Stimulated activated naive B cell treated with anti-CD40 and anti-IgM and Interleukin-4, amounts not matched to agents 10 μg/mL and 1 μg/mL and 100 μg/mL, for 72 hours (primary cell): ENCODE measurements around the gene EN2.

Source experiments
- ATAC-seq, 2 donors: fragments of 150-1000 bp; cut with Tn5 transposase; replicated peaks; 2 replicates each; pipeline ENCODE4 v1.10.0; 2021; ENCODE audit warnings: moderate library complexity in 1 of 2
- DNase-seq: peaks from one replicate; pipeline ENCODE4 v3.0.0; 2021
- H3K27ac Mint-ChIP-seq: one replicate; pipeline ENCODE4 v1.8.0; 2022; ENCODE audit warnings: mild to moderate bottlenecking, mixed read lengths
- H3K27me3 Mint-ChIP-seq, 2 donors: one replicate each; pipeline ENCODE4 v1.8.0; 2022; ENCODE audit warnings: mixed read lengths in 2 of 2
- H3K36me3 Mint-ChIP-seq, 2 donors: one replicate each; pipeline ENCODE4 v1.8.0; 2022; ENCODE audit warnings: mixed read lengths in 2 of 2, mild to moderate bottlenecking in 1 of 2
- H3K4me1 Mint-ChIP-seq, 2 donors: one replicate each; pipeline ENCODE4 v1.8.0; 2022; ENCODE audit warnings: mixed read lengths in 2 of 2, mild to moderate bottlenecking in 1 of 2
- H3K4me3 Mint-ChIP-seq, 2 donors: one replicate each; pipeline ENCODE4 v1.8.0; 2022; ENCODE audit warnings: mild to moderate bottlenecking in 2 of 2, mixed read lengths in 2 of 2, moderate library complexity in 1 of 2
- H3K9me3 Mint-ChIP-seq, 2 donors: one replicate each; pipeline ENCODE4 v1.8.0; 2022; ENCODE audit warnings: mixed read lengths in 2 of 2, mild to moderate bottlenecking in 1 of 2

The EN2 gene

GRCh38 chr7:155497149-155497901 is 39.4 kb downstream of the EN2 start:
- no peak for ATAC-seq
- H3K27me3 Mint-ChIP-seq, result peaks cover 45 to 54% of the 10 kb centered on the region in 2 donors
- no peak overlapping the region for H3K4me3 Mint-ChIP-seq
- H3K4me1 Mint-ChIP-seq, result no peaks in the 10 kb centered on the region
- H3K36me3 Mint-ChIP-seq, result no peaks in the 10 kb centered on the region
- H3K27ac Mint-ChIP-seq, result no peak overlapping the region
- no peak for DNase-seq
- H3K9me3 Mint-ChIP-seq, result no peaks in the 10 kb centered on the region

- Mint-ChIP-seq H3K4me1 (peaks cover 16 to 26% of the 10 kb centered on the region in 2 donors), H3K27me3 (peaks cover 70 to 79% of the 10 kb centered on the region in 2 donors), H3K9me3 (peaks cover 0 to 3% of the 10 kb centered on the region in 2 donors), H3K36me3 (peaks cover 4 to 5% of the 10 kb centered on the region in 2 donors), H3K27ac (no peak overlapping the region), H3K4me3 (no peak overlapping the region)
- ATAC-seq (no peak), DNase-seq (no peak)
These were observed 47.5 kb downstream of the EN2 start for GRCh38 chr7:155505422-155505793.

GRCh38 chr7:155506854-155507337 is 49.0 kb downstream of the EN2 start:
- H3K36me3 Mint-ChIP-seq, result peaks cover 4 to 5% of the 10 kb centered on the region in 2 donors
- peaks cover 0 to 3% of the 10 kb centered on the region in 2 donors for H3K9me3 Mint-ChIP-seq
- H3K27me3 Mint-ChIP-seq, result peaks cover 68 to 81% of the 10 kb centered on the region in 2 donors
- H3K27ac Mint-ChIP-seq, result peak overlapping the region; percentile 54
- peaks cover 16 to 26% of the 10 kb centered on the region in 2 donors for H3K4me1 Mint-ChIP-seq
- H3K4me3 Mint-ChIP-seq, result no peak overlapping the region
- ATAC-seq, result no peak
- DNase-seq, result no peak

- no peak for ATAC-seq
- H3K4me3 Mint-ChIP-seq, result no peak overlapping the region
- peaks cover 4 to 5% of the 10 kb centered on the region in 2 donors for H3K36me3 Mint-ChIP-seq
- H3K27me3 Mint-ChIP-seq, result peaks cover 65 to 81% of the 10 kb centered on the region in 2 donors
- peaks cover 16 to 26% of the 10 kb centered on the region in 2 donors for H3K4me1 Mint-ChIP-seq
- no peak for DNase-seq
- no peak overlapping the region for H3K27ac Mint-ChIP-seq
- H3K9me3 Mint-ChIP-seq, result peaks cover 0 to 3% of the 10 kb centered on the region in 2 donors
These were observed 49.6 kb downstream of the EN2 start for GRCh38 chr7:155507576-155507975.

- Mint-ChIP-seq H3K4me3 (peak overlapping the region; percentile 43 to 61), H3K36me3 (peaks cover 4 to 5% of the 10 kb centered on the region in 2 donors), H3K4me1 (peaks cover 16 to 26% of the 10 kb centered on the region in 2 donors), H3K9me3 (peaks cover 0 to 3% of the 10 kb centered on the region in 2 donors), H3K27me3 (peaks cover 56 to 75% of the 10 kb centered on the region in 2 donors), H3K27ac (peak overlapping the region; percentile 73)
- ATAC-seq (no peak), DNase-seq (no peak)
These were observed 50.7 kb downstream of the EN2 start for GRCh38 chr7:155508376-155509358.

GRCh38 chr7:155509359-155509724 is 51.4 kb downstream of the EN2 start:
- H3K4me1 Mint-ChIP-seq, result peaks cover 16 to 26% of the 10 kb centered on the region in 2 donors
- peak overlapping the region; percentile 56 for H3K27ac Mint-ChIP-seq
- DNase-seq (no peak), ATAC-seq (no peak)
- H3K36me3 Mint-ChIP-seq, result peaks cover 4 to 5% of the 10 kb centered on the region in 2 donors
- H3K27me3 Mint-ChIP-seq, result peaks cover 56 to 81% of the 10 kb centered on the region in 2 donors
- peak overlapping the region; percentile 43 to 61 for H3K4me3 Mint-ChIP-seq
- H3K9me3 Mint-ChIP-seq, result peaks cover 0 to 3% of the 10 kb centered on the region in 2 donors

GRCh38 chr7:155509725-155510551 is 52.0 kb downstream of the EN2 start:
- H3K36me3 Mint-ChIP-seq, result peaks cover 4 to 5% of the 10 kb centered on the region in 2 donors
- H3K4me1 Mint-ChIP-seq, result peaks cover 16 to 26% of the 10 kb centered on the region in 2 donors
- peak overlapping the region; percentile 85 for H3K27ac Mint-ChIP-seq
- DNase-seq, result no peak
- ATAC-seq, result no peak
- peaks cover 0 to 3% of the 10 kb centered on the region in 2 donors for H3K9me3 Mint-ChIP-seq
- H3K27me3 Mint-ChIP-seq, result peaks cover 54 to 82% of the 10 kb centered on the region in 2 donors
- H3K4me3 Mint-ChIP-seq, result peak overlapping the region; percentile 65 to 70

- Mint-ChIP-seq H3K27ac (peak overlapping the region; percentile 81), H3K4me1 (peaks cover 16 to 25% of the 10 kb centered on the region in 2 donors)
These were observed 53.2 kb downstream of the EN2 start for GRCh38 chr7:155510975-155511701.

GRCh38 chr7:155511702-155511996 is 53.7 kb downstream of the EN2 start:
- no peak for ATAC-seq
- Mint-ChIP-seq H3K4me3 (no peak overlapping the region), H3K36me3 (peaks cover 4 to 5% of the 10 kb centered on the region in 2 donors), H3K9me3 (peaks cover 0 to 3% of the 10 kb centered on the region in 2 donors), H3K27me3 (peaks cover 60 to 86% of the 10 kb centered on the region in 2 donors), H3K4me1 (peaks cover 16 to 20% of the 10 kb centered on the region in 2 donors), H3K27ac (no peak overlapping the region)
- no peak for DNase-seq

More at GRCh38 chr7:155510975-155511701, 53.2 kb downstream of the EN2 start:
- Mint-ChIP-seq H3K4me3 (no peak overlapping the region), H3K36me3 (peaks cover 4 to 5% of the 10 kb centered on the region in 2 donors), H3K9me3 (peaks cover 0 to 3% of the 10 kb centered on the region in 2 donors), H3K27me3 (peaks cover 60 to 84% of the 10 kb centered on the region in 2 donors)
- DNase-seq (no peak), ATAC-seq (no peak)

GRCh38 chr7:155512246-155512887 is 54.4 kb downstream of the EN2 start:
- Mint-ChIP-seq H3K4me1 (peaks cover 10 to 14% of the 10 kb centered on the region in 2 donors), H3K36me3 (peaks cover 4 to 5% of the 10 kb centered on the region in 2 donors), H3K27ac (no peak overlapping the region), H3K9me3 (peaks cover 0 to 3% of the 10 kb centered on the region in 2 donors), H3K27me3 (peaks cover 59 to 86% of the 10 kb centered on the region in 2 donors), H3K4me3 (no peak overlapping the region)
- no peak for ATAC-seq
- no peak for DNase-seq

- Mint-ChIP-seq H3K4me3 (no peak overlapping the region), H3K27me3 (peaks cover 65 to 88% of the 10 kb centered on the region in 2 donors), H3K36me3 (peaks cover 4 to 5% of the 10 kb centered on the region in 2 donors), H3K4me1 (peaks cover 9 to 14% of the 10 kb centered on the region in 2 donors), H3K9me3 (peaks cover 0 to 3% of the 10 kb centered on the region in 2 donors), H3K27ac (no peak overlapping the region)
- ATAC-seq (no peak), DNase-seq (no peak)
These were observed 55.8 kb downstream of the EN2 start for GRCh38 chr7:155513543-155514285.

- peaks cover 5 to 8% of the 10 kb centered on the region in 2 donors for H3K4me1 Mint-ChIP-seq
- peaks cover 0 to under 1% of the 10 kb centered on the region in 2 donors for H3K9me3 Mint-ChIP-seq
- no peak for ATAC-seq
- H3K4me3 Mint-ChIP-seq, result no peak overlapping the region
- peaks cover 64 to 87% of the 10 kb centered on the region in 2 donors for H3K27me3 Mint-ChIP-seq
- no peak overlapping the region for H3K27ac Mint-ChIP-seq
- peaks cover under 1% of the 10 kb centered on the region in 2 donors for H3K36me3 Mint-ChIP-seq
- no peak for DNase-seq
These were observed 56.4 kb downstream of the EN2 start for GRCh38 chr7:155514296-155514695.
